Nephron (organoid): ENCODE results near the gene ALDH7A1.
"Not testable (repeated sequence)": the region's sequence is repeated elsewhere in the genome, so short reads cannot be mapped to it uniquely, and the experiment has no call there.

Source experiments
- H3K27ac Mint-ChIP-seq, 3 experiments: 2 replicates each; pipeline ENCODE4 v1.8.0; 2020; ENCODE audit warnings: mixed read lengths in 3 of 3, mild to moderate bottlenecking in 2 of 3, moderate library complexity in 1 of 3
- H3K27me3 Mint-ChIP-seq: 2 replicates; pipeline ENCODE4 v1.8.0; 2021; ENCODE audit warnings: low read depth, mild to moderate bottlenecking, moderate library complexity, mixed read lengths
- H3K36me3 Mint-ChIP-seq: 2 replicates; pipeline ENCODE4 v1.8.0; 2020; ENCODE audit warnings: low read depth, mixed read lengths
- H3K4me1 Mint-ChIP-seq: 2 replicates; pipeline ENCODE4 v1.8.0; 2020; ENCODE audit warnings: mixed read lengths
- H3K4me3 Mint-ChIP-seq, 3 experiments: 2 replicates each; pipeline ENCODE4 v1.8.0; 2020; ENCODE audit warnings: mild to moderate bottlenecking in 3 of 3, mixed read lengths in 3 of 3, moderate library complexity in 2 of 3
- H3K9me3 Mint-ChIP-seq: 2 replicates; pipeline ENCODE4 v1.8.0; 2020; ENCODE audit warnings: mixed read lengths
- TF ChIP-seq, protein P1 (sequence below), 3 experiments: fragments of 200-600 bp; sonication (generic); IDR thresholded peaks; one replicate each; pipeline ENCODE4 v1.5.0; 2021; ENCODE audit warnings: antibody characterized with exemption in 3 of 3; ENCODE audit not compliant: unreplicated experiment in 3 of 3

Gene ALDH7A1

DNA sequence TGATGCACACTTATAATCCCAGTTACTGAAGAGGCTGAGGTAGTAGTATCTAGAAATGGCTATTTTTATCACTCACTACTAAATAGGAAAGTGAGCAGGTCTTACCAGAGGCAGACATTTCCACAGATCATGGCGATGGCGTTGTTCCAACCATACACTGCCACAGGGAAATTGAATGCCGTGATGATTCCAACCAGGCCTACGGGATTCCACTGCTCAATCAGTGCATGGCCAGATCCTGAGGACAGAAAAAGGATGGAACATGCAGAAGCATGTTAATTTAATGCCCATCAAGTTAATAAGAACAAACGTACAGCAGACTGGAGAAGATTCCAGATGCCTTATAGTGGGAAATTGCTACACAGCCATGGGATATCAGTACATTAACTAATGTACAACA is 18.0 kb downstream of the ALDH7A1 start:
- TF ChIP-seq, protein P1, sequence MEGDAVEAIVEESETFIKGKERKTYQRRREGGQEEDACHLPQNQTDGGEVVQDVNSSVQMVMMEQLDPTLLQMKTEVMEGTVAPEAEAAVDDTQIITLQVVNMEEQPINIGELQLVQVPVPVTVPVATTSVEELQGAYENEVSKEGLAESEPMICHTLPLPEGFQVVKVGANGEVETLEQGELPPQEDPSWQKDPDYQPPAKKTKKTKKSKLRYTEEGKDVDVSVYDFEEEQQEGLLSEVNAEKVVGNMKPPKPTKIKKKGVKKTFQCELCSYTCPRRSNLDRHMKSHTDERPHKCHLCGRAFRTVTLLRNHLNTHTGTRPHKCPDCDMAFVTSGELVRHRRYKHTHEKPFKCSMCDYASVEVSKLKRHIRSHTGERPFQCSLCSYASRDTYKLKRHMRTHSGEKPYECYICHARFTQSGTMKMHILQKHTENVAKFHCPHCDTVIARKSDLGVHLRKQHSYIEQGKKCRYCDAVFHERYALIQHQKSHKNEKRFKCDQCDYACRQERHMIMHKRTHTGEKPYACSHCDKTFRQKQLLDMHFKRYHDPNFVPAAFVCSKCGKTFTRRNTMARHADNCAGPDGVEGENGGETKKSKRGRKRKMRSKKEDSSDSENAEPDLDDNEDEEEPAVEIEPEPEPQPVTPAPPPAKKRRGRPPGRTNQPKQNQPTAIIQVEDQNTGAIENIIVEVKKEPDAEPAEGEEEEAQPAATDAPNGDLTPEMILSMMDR (IDR thresholded peaks at IDR 0.05; ENCODE audit: unreplicated experiment in 3 of 3) = no peak
- Mint-ChIP-seq H3K36me3 (peaks cover 75% of the 10 kb centered on the region), H3K4me1 (no peaks in the 10 kb centered on the region), H3K27me3 (no peaks in the 10 kb centered on the region), H3K9me3 (no peaks in the 10 kb centered on the region), H3K27ac (no peak overlapping the region), H3K4me3 (no peak overlapping the region)

DNA sequence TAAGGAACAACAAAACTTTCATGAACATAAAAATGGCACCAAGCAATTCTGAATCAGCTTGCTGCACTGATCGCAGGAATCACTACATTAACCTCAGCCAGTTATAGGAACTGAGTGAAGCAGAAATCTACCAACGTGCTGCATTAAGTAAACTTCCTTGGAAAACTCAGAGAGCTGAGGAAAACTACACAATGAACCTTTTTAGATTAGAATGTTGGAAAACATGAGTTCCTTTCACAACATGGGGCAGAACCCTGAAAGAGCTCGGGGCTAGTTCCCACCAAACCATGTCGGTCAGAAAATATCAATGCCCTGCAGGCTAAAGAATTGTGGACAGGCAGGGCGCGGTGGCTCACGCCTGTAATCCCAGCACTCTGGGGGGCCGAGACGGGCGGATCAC is 19.4 kb downstream of the ALDH7A1 start:
- TF ChIP-seq, protein P1 (IDR thresholded peaks at IDR 0.05; ENCODE audit: unreplicated experiment in 3 of 3) = no peak
- peaks cover 69% of the 10 kb centered on the region for H3K36me3 Mint-ChIP-seq
- H3K27ac Mint-ChIP-seq = no peak overlapping the region
- H3K4me3 Mint-ChIP-seq = no peak overlapping the region
- no peaks in the 10 kb centered on the region for H3K27me3 Mint-ChIP-seq
- H3K9me3 Mint-ChIP-seq = no peaks in the 10 kb centered on the region
- no peaks in the 10 kb centered on the region for H3K4me1 Mint-ChIP-seq

DNA sequence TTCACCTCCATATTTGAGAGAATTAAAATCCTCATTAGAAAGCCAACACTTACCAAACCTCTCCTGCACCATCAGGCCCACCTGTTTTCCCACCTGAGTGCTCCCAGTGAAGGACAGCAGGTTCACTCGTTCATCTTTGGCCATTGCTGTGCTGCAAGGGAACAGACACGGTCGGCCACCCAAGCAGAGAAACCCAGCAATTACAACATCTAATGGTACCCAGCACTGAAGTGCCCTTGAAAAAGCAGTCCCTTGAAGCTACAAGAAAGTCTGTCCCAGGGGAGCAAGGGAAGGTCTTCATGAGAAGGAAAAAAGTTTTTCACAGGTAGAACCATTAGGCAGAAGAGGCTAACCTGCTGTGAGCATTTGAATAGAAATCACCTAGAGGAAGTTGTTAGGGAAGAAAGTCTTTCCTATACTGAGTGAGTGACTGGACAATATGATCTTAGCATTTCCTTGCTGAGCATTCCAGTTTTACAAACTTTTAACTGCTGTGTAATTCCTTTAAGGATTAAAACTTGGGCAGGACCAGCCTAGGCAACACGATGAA is 26.7 kb downstream of the ALDH7A1 start:
- no peak overlapping the region for H3K4me3 Mint-ChIP-seq
- no peaks in the 10 kb centered on the region for H3K27me3 Mint-ChIP-seq
- TF ChIP-seq, protein P1 (IDR thresholded peaks at IDR 0.05; ENCODE audit: unreplicated experiment in 3 of 3) = no peak
- H3K9me3 Mint-ChIP-seq = no peaks in the 10 kb centered on the region
- H3K36me3 Mint-ChIP-seq = peaks cover 72% of the 10 kb centered on the region
- no peak overlapping the region for H3K27ac Mint-ChIP-seq
- no peaks in the 10 kb centered on the region for H3K4me1 Mint-ChIP-seq

DNA sequence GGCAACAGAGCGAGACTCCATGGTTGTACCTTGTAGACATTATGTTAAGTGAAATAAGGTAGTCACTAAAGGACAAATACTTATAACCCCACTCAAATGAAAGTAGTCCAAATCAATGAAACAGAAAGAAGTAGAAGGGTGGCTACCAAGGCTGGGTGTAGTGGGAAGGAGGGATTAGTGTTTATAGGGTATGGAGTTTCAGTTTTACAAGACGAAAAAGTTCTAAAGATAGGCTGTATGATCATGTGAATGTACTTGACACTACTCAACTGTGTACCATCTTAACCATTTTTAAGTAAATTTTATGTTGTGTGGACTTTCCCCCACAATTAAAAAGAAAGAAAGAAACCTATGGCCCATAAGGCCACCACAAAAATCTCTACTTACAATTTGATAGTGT is 32.2 kb downstream of the ALDH7A1 start:
- Mint-ChIP-seq H3K4me3 (no peak overlapping the region), H3K27ac (no peak overlapping the region), H3K36me3 (peaks cover 60% of the 10 kb centered on the region), H3K9me3 (no peaks in the 10 kb centered on the region), H3K27me3 (no peaks in the 10 kb centered on the region), H3K4me1 (no peaks in the 10 kb centered on the region)
- TF ChIP-seq, protein P1 (IDR thresholded peaks at IDR 0.05; ENCODE audit: unreplicated experiment in 3 of 3) = no peak

DNA sequence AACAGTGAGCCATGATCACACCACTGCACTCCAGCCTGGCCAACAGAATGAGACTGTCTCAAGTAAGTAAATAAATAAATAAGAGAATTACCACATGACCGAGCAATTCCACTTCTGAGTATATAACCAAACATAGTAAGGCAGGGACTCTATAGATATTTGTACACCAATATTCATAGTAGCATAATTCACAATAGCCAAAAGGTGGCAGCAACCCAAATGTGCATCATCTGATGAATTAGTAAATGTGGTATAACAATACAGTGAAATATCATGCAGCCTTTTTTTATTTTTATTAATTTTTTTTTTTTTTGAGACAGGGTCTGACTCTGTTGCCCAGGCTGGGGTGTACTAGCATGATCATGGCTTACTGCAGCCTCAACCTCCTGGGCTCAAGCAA is 33.1 kb downstream of the ALDH7A1 start:
- TF ChIP-seq, protein P1 (IDR thresholded peaks at IDR 0.05; ENCODE audit: unreplicated experiment in 3 of 3) = no peak
- no peaks in the 10 kb centered on the region for H3K4me1 Mint-ChIP-seq
- peaks cover 57% of the 10 kb centered on the region for H3K36me3 Mint-ChIP-seq
- H3K27me3 Mint-ChIP-seq = no peaks in the 10 kb centered on the region
- H3K9me3 Mint-ChIP-seq = no peaks in the 10 kb centered on the region
- H3K27ac Mint-ChIP-seq = no peak overlapping the region
- no peak overlapping the region for H3K4me3 Mint-ChIP-seq

DNA sequence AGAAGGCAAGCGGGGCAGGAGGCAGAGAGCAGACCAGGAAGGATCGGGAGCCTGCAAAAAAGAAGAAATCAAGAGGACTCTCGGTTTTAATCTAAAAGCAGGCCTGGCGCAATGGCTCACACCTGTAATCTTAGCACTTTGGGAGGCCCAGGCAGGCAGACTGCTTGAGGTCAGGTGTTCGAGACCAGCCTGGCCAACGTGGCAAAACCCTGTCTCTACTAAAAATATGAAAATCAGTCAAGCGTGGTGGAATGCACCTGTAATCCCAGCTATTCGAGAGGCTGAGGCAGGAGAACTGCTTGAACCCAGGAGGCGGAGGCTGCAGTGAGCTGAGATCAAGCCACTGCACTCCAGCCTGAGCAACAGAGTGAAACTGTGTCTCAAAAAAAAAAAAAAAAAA is 39.9 kb downstream of the ALDH7A1 start:
- not testable (repeated sequence) for H3K4me1 Mint-ChIP-seq, H3K27ac Mint-ChIP-seq, H3K27me3 Mint-ChIP-seq, H3K4me3 Mint-ChIP-seq, H3K9me3 Mint-ChIP-seq
- peaks cover 64% of the 10 kb centered on the region for H3K36me3 Mint-ChIP-seq
